ENCODE measurements around the gene PDLIM7. TPM values are rescaled to one million over a fixed set of nuclear protein-coding genes. Genes with fewer than 3 reads are reported as not detected.

PDLIM7 gene
- total RNA-seq, 1 donor from 2014 or later = 113 TPM

GRCh38 chr5:177458912-177459350, 38.5 kb downstream of the PDLIM7 start:
- DNase-seq (ENCODE audit: low spot score, unreplicated experiment) = no peak
- H3K27me3 Mint-ChIP-seq = no peaks in the 10 kb centered on the region
- H3K4me3 Mint-ChIP-seq (ENCODE audit: low read depth) = no peak overlapping the region
- no peak for TF ChIP-seq CTCF (IDR thresholded peaks at IDR 0.05; ENCODE audit: unreplicated experiment)
- peaks cover 6% of the 10 kb centered on the region for H3K4me1 Mint-ChIP-seq (ENCODE audit: low read depth)
- H3K9me3 Mint-ChIP-seq (ENCODE audit: low read depth) = no peaks in the 10 kb centered on the region
- H3K27ac Mint-ChIP-seq = no peak overlapping the region
- peaks cover 21% of the 10 kb centered on the region for H3K36me3 Mint-ChIP-seq (ENCODE audit: insufficient read depth)

GRCh38 chr5:177457852-177458681, 39.3 kb downstream of the PDLIM7 start:
- Mint-ChIP-seq H3K4me1 (ENCODE audit: low read depth) (peaks cover 10% of the 10 kb centered on the region), H3K27me3 (no peaks in the 10 kb centered on the region), H3K4me3 (ENCODE audit: low read depth) (no peak overlapping the region), H3K36me3 (ENCODE audit: insufficient read depth) (peaks cover 15% of the 10 kb centered on the region), H3K27ac (peak overlapping the region; percentile 97), H3K9me3 (ENCODE audit: low read depth) (no peaks in the 10 kb centered on the region)
- DNase-seq (ENCODE audit: low spot score, unreplicated experiment) = no peak
- no peak for TF ChIP-seq CTCF (IDR thresholded peaks at IDR 0.05; ENCODE audit: unreplicated experiment)

- Mint-ChIP-seq H3K4me1 (ENCODE audit: low read depth) (peaks cover 10% of the 10 kb centered on the region), H3K27ac (peak overlapping the region; percentile 97), H3K36me3 (ENCODE audit: insufficient read depth) (peaks cover 12% of the 10 kb centered on the region), H3K9me3 (ENCODE audit: low read depth) (no peaks in the 10 kb centered on the region), H3K4me3 (ENCODE audit: low read depth) (peak overlapping the region; percentile 46), H3K27me3 (no peaks in the 10 kb centered on the region)
- TF ChIP-seq CTCF (IDR thresholded peaks at IDR 0.05; ENCODE audit: unreplicated experiment) = peak; percentile 63
- peak; percentile 72 for DNase-seq (ENCODE audit: low spot score, unreplicated experiment)
These were observed 40.2 kb downstream of the PDLIM7 start for GRCh38 chr5:177456976-177457851.

GRCh38 chr5:177456591-177456964, 40.8 kb downstream of the PDLIM7 start:
- H3K27me3 Mint-ChIP-seq = no peaks in the 10 kb centered on the region
- no peaks in the 10 kb centered on the region for H3K9me3 Mint-ChIP-seq (ENCODE audit: low read depth)
- DNase-seq (ENCODE audit: low spot score, unreplicated experiment) = no peak
- peak overlapping the region; percentile 91 for H3K27ac Mint-ChIP-seq
- peaks cover 10% of the 10 kb centered on the region for H3K4me1 Mint-ChIP-seq (ENCODE audit: low read depth)
- H3K36me3 Mint-ChIP-seq (ENCODE audit: insufficient read depth) = peaks cover 12% of the 10 kb centered on the region
- no peak for TF ChIP-seq CTCF (IDR thresholded peaks at IDR 0.05; ENCODE audit: unreplicated experiment)
- H3K4me3 Mint-ChIP-seq (ENCODE audit: low read depth) = no peak overlapping the region

All from progenitor cell of endocrine pancreas (in vitro differentiated cells).